WTC11 (cell line): Measurements from ENCODE around the gene ITGA6.

Experiments
- AFF4 ChIP-seq: sonication (generic); formaldehyde crosslinking; IDR thresholded peaks from 2 replicates; pipeline ENCODE4 v1.8.1; 2023; ENCODE audit warnings: mild to moderate bottlenecking, missing genetic modification reagents, borderline replicate concordance
- CBFB ChIP-seq: sonication (generic); formaldehyde crosslinking; IDR thresholded peaks from 2 replicates; pipeline ENCODE4 v1.8.1; 2022; ENCODE audit warnings: mild to moderate bottlenecking, low read depth, missing genetic modification reagents
- FOXP4 ChIP-seq: sonication (generic); formaldehyde crosslinking; IDR thresholded peaks from 2 replicates; pipeline ENCODE4 v1.8.0; 2022; ENCODE audit warnings: mild to moderate bottlenecking, missing genetic modification reagents
- IRF2 ChIP-seq: sonication (generic); formaldehyde crosslinking; IDR thresholded peaks from 2 replicates; pipeline ENCODE4 v1.8.0; 2022; ENCODE audit warnings: low read depth, missing genetic modification reagents, borderline replicate concordance
- NR1H2 ChIP-seq: sonication (generic); formaldehyde crosslinking; IDR thresholded peaks from 2 replicates; pipeline ENCODE4 v1.9.0; 2021; ENCODE audit warnings: mild to moderate bottlenecking, moderate library complexity, missing genetic modification reagents
- NR2C2 ChIP-seq: sonication (generic); formaldehyde crosslinking; IDR thresholded peaks from 2 replicates; pipeline ENCODE4 v1.8.0; 2022; ENCODE audit warnings: mild to moderate bottlenecking, missing genetic modification reagents
- USF2 ChIP-seq: sonication (generic); formaldehyde crosslinking; IDR thresholded peaks from 2 replicates; pipeline ENCODE4 v1.8.1; 2023; ENCODE audit warnings: mild to moderate bottlenecking, missing genetic modification reagents, moderate library complexity
- ZNF121 ChIP-seq: sonication (generic); formaldehyde crosslinking; IDR thresholded peaks from 2 replicates; pipeline ENCODE4 v1.8.0; 2023; ENCODE audit warnings: missing genetic modification reagents
- ZNF512 ChIP-seq: sonication (generic); formaldehyde crosslinking; IDR thresholded peaks from 2 replicates; pipeline ENCODE4 v1.8.1; 2022; ENCODE audit warnings: missing genetic modification reagents, borderline replicate concordance
- ZNF671 ChIP-seq: fragments of 250-450 bp; sonication (Bioruptor Pico); IDR thresholded peaks from 2 replicates; pipeline ENCODE4 v1.8.0; 2021; ENCODE audit warnings: mild to moderate bottlenecking
- TF ChIP-seq, protein P1 (sequence below): fragments of 200-600 bp; IDR thresholded peaks from 2 replicates; pipeline ENCODE4 v1.8.0; 2022; ENCODE audit warnings: antibody characterized with exemption

DNA sequence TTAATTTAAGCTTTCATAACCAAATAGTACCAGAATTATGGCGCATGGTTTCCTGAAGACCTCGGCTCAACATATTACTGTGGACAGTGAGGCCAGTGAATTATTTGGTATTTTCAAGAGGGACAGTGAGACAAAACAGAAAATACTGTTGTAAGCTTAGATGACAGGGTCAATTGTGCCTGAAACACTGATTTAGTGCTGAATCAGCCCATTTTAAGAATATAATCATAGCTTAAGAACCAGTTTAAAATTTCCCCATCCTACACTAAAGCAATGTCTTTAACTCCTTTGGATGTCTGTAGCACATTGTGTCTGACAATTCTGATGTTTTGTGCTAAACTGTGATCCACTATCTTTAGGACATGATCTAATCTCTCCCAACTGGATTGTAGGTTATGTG, 4.6 kb downstream of the ITGA6 start:
- no peak for TF ChIP-seq NR1H2 (CRISPR knock-in tag)
- no peak for TF ChIP-seq ZNF121 (CRISPR knock-in tag)
- no peak for TF ChIP-seq FOXP4 (CRISPR knock-in tag)
- TF ChIP-seq, protein P1, sequence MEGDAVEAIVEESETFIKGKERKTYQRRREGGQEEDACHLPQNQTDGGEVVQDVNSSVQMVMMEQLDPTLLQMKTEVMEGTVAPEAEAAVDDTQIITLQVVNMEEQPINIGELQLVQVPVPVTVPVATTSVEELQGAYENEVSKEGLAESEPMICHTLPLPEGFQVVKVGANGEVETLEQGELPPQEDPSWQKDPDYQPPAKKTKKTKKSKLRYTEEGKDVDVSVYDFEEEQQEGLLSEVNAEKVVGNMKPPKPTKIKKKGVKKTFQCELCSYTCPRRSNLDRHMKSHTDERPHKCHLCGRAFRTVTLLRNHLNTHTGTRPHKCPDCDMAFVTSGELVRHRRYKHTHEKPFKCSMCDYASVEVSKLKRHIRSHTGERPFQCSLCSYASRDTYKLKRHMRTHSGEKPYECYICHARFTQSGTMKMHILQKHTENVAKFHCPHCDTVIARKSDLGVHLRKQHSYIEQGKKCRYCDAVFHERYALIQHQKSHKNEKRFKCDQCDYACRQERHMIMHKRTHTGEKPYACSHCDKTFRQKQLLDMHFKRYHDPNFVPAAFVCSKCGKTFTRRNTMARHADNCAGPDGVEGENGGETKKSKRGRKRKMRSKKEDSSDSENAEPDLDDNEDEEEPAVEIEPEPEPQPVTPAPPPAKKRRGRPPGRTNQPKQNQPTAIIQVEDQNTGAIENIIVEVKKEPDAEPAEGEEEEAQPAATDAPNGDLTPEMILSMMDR = no peak
- TF ChIP-seq CBFB (CRISPR knock-in tag) = no peak
- TF ChIP-seq ZNF671 (CRISPR knock-in tag) = no peak
- no peak for TF ChIP-seq AFF4 (CRISPR knock-in tag)
- TF ChIP-seq ZNF512 (CRISPR knock-in tag) = no peak
- TF ChIP-seq USF2 = no peak
- TF ChIP-seq NR2C2 = no peak
- TF ChIP-seq IRF2 (CRISPR knock-in tag) = no peak
